ENCODE measurements around the gene DLG5.

DLG5 gene

DNA sequence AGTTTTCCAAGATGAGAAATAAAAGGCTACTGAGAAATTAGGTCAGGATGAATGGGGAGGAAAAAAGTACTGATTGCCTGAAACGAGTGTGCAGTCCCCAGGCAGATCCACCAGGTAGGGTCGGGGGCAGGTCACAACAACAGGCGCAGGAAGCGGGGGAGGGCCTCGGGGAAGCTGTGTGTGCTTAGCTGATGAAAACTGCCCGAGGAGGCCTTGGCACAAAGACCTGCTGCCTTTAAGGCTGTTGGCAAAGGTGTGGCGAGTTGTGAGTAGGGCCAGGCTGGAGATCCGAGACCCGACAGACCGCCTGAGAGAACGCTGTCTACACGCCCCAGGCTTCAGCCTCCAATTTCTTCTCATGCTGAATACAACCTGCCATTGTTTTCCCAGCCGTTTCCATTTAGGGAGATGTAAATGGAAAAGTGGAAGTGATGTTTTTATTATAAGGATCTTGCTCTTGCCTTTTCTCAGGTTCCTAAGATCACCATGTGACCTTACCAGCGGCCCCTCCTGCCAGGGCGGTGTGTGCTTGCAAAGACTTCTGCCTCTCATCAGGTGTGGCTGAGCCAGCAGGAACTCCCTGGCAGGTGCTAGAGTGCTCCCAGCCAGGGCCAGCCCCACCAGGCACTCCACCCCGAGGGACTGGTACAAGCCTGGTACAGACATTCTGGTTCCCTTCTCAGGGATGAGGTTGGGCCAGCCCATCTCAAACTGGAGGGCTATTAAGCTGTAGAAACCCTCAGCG, 60.8 kb downstream of the DLG5 start:
- no peak for DNase-seq

DNA sequence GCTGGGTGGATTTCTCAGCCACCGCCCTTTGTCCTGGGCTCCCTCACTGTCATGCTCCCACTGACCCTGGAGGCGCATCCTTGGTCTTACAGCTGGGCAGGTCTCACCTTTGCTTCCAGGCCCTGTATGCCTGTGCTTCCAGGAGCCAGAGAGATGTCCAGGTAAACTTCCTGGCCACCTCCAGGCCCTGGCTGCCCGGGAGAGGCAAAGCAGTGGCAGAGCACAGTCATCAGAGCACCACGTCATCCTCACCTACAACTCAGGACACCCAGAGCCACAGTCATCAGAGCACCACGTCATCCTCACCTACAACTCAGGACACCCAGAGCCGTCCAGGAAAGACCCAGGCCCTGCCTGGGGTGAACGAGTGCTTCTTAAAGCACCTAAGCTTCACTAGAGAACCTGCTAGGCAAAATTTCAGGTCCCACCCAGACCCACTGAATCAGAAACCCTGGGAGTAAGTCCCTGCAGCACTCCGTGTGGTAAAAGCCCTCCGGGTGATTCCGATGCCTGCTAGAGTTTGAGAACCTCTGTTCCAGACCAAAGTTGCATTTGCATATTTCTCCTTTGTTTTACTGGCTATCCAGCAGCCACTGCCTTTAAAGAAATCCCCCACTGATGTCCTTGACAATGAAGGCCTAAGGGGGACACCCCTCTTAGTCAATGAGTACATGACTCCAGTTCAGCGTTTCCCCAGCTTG, 62.3 kb downstream of the DLG5 start:
- no peak for DNase-seq

DNA sequence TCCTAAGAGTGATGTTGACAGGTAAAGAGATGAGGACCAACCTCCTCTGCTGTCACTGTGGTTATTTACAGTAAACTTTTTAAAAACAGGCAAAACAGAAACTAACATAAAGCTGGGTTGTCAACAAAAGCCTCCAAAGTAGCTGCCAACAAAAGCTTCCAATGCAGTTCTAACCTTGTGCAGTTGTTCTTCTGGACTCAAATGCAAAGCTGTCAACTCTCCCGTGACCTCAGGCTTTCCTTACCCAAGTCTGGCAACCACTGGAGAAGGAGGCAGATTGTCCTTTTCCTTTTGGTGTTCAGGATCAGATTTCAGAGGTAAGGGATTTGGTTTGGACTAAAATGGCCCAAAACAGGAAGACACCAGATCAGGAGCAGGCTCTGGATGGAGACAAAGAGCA, 63.1 kb downstream of the DLG5 start:
- DNase-seq: no peak

DNA sequence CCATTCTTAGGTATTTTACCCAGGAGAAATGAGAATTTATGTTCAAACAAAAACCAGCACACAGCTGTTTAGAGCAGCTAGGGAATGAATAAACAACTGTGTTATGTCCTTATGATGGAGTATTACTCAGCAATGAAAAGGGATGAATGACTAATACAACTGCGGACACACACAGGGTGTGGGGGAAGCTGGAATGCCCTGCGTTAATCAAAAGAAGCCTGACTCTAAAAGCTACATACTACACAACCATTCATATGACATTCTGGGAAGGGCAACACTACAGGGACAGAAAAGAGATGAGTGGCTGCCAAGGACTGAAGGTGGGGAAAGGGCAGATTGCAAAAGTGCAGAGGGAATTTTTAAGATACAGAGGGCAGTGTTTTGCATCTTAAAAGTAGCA, 64.0 kb downstream of the DLG5 start:
- DNase-seq: no peak

DNA sequence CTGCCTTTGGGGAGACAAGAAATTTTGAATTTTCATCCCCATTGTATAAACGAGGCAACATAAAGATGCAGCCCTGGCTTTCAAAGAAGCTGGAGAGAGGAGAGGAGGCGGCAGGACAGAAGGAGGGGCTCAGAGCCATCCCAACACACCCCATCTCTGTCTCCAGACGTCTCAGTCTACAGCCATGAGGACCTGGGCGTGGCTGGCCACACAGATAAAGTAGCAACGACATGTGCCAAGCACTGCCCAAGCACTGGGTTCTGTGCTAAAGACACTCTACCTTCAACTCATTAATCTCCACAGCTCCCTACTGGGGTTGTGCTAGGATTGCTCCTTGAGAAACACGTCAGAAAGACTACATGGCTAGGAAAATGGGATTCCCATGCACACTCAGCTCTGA, 65.2 kb downstream of the DLG5 start:
- no peak for DNase-seq

DNA sequence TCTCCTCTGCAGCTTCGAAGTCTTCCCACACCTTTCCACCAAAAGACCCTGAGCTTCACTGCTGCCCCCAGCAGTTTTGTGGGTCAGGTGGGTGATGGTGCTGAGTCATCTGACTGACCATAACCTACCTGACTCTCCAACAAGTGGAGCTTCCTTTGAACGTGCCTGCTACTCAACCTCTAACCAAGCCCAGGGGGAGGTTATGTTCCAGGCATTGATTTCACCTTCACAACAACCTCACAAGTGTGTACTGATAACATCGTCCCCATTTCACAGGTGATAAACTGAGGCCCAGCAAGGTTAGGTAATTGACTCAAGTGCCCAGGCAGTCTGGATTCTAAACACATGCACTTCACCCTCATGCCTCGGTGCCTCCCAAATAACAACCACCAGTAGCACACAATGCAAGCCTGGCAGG, 66.7 kb downstream of the DLG5 start:
- no peak for DNase-seq

DNA sequence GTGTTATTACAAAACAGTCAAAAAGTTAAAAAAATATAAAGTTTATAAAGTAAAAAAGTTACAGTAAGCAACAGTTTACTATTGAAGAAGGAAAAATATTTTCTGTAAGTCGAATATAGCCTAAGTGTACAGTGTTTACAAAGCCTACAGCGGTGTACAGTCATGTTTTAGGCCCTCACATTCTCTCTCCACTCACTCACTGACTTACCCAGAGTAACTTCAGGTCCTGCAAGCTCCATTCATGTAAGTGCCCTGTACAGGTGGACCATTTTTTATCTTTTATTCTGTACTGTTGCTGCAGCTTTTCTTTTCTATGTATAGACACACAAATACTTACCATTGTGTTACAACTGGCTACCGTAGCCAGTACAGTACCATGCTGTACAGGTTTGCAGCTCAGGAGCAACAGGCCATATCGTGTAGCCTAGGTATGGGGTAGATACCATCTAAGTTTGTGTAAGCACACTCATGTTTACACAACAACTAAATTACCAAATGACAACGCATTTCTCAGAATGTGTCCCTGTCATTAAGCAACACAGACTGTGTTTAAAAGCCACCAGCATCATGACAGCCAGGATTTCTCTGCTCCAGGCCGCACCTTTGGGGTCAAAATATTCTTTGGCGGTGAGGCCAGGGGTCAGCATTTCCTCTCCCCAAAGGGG, 67.2 kb downstream of the DLG5 start:
- DNase-seq: no peak

DNA sequence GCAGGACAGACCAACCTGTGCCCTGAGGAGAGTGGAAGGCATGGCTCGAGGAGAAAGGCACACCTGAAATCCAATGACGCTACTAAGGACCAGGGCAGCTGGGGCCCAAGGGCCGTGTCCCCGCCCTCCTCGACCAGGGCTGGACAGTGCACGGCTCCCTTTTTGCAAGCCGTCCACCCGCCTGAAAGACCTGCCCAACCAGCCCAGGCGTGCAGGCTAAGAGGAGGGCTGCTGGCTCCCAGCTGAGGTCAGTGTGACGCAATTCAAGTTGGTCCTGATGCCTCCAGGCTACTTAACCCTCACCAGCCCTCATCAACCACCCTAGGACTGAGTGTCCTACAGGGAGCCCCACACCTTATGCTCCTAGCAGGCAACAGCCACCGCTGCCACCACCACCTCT, 69.3 kb downstream of the DLG5 start:
- DNase-seq: no peak

DNA sequence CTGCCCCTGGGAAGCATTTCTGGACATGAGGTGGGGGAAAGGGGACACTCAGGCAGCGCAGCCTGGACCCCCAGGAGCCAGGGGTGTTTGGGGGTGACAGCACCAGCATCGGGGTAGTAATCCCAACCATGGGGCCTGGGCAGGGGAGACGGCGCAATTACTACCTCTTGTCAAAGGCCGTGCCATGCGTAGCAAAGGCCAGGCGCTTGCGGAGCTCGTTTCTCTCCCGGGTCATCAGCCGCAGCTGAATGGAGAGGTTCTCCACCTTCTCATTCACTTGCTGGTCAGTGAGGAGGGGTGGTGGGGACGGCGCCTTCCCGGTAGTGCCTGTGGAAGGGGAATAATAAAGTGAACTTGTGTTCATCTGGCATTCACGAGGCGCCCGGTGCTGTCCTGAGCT, 70.0 kb downstream of the DLG5 start:
- DNase-seq: no peak

DNA sequence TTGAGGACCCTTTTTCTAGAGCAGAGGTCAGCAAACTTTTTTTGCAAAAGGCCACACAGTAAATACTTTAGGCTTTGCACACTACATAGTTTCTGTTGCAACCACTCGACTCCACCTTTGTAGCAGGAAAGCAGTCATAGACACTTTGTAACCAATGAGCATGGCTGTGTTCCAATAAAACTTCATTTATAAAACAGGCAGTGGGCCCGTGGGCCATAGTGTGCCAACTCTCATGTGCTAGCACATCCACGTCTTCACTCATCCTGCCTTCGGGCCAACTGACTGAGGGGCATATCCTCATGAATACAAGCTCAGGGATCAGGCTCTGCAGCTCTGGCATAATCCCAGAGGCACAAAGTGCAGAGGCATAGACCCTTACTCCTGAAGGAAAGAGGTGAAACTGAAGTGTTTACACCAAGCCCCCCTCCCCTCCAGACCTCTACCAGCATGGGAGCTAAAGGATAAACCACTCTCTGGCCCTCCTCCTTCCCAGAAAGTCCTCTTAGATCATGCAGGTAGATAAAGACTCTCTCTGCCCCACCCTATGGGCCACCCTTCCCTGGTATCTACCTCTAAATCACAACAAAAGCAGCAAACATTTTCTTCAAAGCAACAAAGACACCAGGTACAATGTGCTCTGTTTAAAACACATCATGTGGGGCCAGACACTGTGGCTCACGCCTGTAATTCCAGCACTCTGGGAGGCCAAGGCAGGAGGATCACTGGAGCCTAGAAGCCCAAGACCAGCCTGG, 71.0 kb downstream of the DLG5 start:
- no peak for DNase-seq

DNA sequence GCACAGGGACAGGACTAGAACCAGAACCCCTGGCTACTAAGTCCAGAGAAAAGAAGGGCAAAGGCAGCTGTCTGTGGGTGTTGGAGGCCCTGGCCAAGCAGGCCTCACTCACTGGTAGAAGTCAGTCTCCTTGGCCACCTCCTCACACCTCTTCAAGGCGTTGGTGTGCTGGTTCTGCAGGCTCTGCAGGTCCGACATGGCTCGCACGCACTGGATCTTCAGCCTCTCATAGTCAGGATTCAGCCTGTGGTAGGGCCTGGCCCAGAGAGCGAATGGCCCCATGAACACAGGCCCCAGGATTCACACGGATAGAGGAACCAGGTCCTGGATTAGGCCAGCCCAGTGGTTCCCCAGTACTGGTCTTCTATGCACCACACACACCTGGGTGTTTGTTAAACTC, 72.4 kb downstream of the DLG5 start:
- DNase-seq: no peak

DNA sequence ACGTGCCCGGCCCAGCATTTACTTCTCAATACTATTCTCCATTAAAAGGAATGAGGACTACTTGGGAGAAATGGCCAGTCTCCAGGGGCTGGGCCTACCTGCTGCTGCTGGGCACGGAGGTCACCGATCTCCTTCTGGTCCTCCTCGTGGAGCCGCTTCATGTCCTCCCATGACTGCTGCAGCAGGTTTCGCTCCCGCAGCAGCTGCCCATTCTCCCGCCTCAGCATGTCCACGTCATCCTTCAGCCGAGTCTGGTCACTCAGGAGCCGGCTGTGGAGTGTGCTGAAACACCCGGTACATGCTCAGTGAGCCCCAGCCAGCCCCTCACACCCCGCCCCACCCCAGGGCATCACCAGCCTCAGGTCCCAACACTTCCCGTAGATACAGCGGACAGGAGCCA, 73.3 kb downstream of the DLG5 start:
- no peak for DNase-seq

DNA sequence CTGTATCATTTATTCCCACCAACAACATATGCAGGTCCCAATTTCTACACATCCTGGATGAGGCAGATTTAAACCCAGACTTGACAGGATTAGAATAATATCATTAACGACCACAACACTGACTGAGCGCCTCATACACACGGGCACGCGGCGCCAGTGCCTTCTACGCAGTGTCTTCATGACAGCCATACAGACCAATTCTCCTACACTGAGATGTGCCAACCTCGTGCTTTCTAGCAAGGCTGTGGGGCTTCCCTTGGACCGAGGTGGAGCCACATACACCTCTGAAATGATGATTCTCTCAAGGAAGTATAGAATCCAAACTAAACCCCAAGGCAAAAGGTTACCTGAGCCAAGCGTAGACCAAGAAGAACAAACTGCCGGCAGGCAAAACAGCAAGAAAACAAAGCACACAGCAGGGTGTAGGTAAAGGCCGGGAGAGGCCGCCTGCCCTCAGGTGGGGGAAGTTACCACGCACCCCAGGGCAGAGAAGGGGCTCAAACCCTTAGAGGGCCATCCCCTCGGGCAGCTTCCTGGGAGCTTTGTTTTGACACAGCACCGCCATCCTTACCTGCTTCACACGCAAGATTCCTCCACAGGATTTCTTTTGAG, 75.8 kb downstream of the DLG5 start:
- DNase-seq: no peak

DNA sequence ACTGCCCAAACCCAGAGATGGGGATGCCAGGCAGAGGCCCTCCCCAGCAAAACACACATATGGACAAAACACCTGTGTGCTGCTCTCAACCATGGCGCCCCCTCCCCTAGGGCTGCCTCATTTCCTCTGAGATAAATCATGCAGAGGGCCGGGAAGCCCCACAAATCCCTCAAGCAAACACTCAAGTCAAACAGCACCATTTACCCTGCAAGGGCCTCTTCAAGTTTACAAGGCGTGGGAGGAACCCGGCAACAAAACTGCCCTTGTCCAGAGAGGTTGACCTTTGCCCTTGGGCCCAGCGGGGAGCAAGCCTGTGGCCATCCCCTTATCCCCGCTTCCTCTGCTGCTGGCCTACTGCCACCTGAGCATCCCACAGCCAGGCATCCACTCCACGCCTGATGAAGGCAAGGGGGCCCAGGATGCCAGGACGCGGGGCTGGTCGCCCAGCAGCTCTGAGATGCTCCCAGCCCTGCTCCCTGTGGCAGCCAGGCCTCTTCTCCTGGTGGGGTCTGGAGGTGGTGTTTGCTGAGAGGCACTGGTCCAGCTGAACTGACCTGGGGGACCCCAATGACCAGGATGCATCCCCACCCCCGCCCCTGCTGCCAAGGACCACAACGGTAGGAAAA, 77.4 kb downstream of the DLG5 start:
- no peak for DNase-seq

DNA sequence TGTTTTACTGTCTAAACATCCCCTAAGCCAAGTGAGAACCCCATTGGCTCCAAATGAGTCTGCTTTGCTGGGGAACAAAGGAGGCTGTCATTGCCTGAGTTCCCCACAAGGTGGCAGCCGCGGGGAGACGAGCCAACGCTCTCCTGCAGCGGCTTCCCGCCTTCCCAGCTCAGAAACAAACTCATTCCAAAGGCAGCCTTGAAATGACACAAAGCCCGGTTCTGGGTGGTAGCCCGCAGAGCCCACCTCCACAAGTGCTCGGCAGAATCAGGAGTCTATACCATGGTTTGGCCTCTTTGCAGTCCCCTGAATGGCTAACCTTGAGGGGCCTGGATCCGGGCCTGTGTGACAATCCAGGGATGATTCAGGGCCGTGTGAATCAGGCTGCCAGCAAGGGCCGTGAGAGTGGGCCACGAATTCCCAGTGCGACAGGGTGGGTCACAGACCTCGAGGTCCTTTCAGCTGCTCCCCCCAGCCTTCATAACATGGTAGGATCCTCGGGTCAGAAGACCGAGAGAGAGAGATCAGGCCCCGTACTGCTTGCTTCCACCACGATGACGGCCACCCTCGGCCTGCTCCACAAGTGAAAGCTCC, 79.7 kb downstream of the DLG5 start:
- peak; percentile 85 for DNase-seq

DNA sequence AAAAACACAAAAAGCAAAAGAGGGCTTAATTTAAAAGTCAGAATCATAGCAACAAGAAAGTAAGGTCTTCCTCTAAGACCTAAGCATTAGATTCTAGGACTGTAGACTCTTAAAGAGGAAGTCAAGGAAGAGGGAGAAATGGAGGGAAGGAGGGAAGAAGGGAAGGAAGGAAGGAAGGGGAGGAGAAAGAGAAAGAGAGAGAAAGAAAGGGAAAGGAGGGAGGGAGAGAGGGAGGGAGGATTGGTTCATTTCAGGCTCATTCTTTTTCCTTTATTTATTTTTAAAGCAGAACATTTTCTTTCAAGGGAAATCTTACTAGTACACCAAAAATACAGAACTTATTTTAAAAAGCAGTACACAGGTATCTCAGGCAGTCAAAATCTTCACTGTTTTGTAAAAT, 81.1 kb downstream of the DLG5 start:
- DNase-seq: no peak

DNA sequence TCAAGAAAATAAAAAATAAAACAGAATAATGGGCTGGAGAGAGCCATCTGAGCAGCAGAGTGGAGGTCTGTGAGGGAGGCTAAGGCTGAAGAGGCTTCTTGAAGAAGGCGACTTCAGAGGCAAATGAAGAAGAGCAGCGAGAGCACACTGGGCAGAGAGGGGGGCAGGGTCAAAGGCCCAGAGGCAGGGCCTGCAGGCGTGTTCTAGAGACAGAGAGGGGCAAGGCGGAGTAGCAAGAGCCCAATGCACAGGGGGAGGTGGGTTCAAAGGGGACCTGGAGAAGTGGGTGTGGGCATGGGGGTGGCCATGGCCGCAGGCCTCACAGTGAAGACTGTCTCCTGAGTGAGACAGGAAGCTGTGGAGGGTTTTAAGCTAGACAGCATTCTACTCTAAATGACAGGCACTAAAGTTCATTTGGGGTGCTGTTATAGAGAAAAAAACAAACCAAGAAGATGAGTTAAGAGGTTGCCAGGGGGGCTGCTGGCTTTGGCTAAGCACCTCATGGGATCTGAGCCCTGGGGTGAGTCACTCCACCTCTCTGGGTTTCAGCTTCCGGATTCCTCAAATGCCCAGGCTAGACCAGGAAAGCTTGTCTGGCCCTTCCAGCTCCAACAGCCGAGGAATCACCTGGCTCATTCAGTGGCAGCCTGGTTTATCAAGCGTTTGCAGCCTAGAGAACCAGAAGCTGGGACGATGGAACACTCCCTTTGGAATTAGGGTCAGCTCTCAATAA, 81.7 kb downstream of the DLG5 start:
- DNase-seq: no peak

DNA sequence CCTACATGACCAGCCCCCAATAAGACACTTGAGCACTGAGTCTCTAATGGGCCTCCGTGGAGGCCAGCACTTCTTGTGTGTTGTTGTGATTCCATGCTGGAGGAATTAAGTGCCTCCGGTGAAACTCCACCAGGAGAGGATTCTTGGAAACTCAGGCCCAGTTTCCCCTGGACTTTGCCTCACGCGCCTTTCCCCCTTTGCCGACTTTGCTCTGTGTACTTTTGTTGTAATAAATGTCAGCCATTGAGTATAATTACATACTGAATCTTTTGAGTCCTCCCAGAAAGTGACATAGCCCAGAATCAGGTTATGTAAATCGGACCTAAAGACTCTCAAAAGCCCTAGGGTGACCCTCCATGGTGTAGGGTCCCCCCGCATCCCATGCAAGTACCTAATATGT, 82.4 kb downstream of the DLG5 start:
- no peak for DNase-seq

DNA sequence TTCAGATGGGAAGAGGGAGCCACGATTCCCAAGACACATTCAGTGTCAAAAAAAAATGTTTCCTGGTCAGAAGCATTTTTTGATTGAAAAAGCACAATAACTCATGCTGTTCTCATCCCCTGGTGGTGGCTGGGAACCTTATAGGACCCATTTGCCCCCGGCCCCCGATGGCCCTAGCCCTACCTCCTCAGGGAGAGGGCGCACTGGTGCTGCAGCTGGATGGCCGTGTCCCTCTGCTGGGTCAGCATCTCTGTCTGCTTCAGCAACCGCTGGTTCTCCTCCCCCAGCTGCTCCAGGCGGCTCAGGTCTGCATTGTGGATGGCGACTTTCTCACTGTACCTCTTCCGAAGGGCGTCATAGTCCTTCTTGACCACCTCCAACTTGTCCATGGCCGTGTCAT, 83.3 kb downstream of the DLG5 start:
- no peak for DNase-seq

DNA sequence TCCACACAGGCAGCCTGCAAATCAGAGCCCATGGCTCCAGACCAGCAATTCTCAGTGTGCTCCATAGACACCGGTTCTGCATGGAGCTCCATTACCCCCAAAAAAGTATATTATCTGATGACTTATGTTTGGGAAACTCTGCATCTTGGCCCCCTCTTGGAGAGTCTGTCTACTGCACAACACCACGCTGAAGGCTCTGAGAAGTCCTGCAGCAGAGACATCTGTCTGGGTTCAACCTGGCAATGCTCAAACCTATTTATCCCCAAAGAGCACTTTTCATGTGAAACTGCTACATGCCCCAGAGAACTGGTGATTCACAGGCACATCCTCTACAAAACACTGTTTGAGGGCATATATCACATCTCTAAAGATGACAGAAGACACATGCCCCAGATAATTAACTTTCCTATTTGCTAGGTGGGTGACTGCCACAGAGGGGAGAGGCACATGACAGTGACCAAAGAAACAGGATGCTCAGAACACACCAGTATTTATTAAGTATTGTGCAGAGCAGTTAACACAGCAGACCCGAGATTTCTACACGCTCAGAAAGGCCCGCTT, 83.8 kb downstream of the DLG5 start:
- no peak for DNase-seq
